Kidney (tissue), 14 donors: ENCODE measurements around the gene TOMM22. TPM values are rescaled to one million over a fixed set of nuclear protein-coding genes. Genes with fewer than 3 reads are reported as not detected.

Experiments
- DNase-seq, 5 donors: peaks; one replicate each; pipeline ENCODE4 v3.0.0-alpha.2; 2013 to 2020
- FAIRE-seq: peaks from 2 replicates; lab custom pipeline; 2012; peaks lifted over from hg19 to GRCh38; lab: Jason Lieb, UNC
- H3K27ac ChIP-seq, 2 donors: one replicate each; pipeline ENCODE4 v1.7.0; 2013; ENCODE audit warnings: low read depth in 2 of 2, low read length in 2 of 2, inconsistent platforms in 1 of 2
- H3K27me3 ChIP-seq: one replicate; pipeline ENCODE4 v1.7.1; 2013; ENCODE audit warnings: low read length, inconsistent platforms; ENCODE audit not compliant: control insufficient read depth, insufficient read depth
- H3K36me3 ChIP-seq, 3 donors: one replicate each; pipeline versions ENCODE4 v1.7.0 to v1.7.1; 2013; ENCODE audit warnings: low read length in 3 of 3, control low read depth in 1 of 3, inconsistent platforms in 1 of 3; ENCODE audit not compliant: insufficient read depth in 3 of 3, control insufficient read depth in 2 of 3
- H3K4me1 ChIP-seq, 3 donors: one replicate each; pipeline versions ENCODE4 v1.7.0 to v1.7.1; 2013; ENCODE audit warnings: low read length in 3 of 3, inconsistent platforms in 1 of 3, low read depth in 1 of 3; ENCODE audit not compliant: control insufficient read depth in 2 of 3, insufficient read depth in 2 of 3
- H3K4me3 ChIP-seq, 3 donors: one replicate each; pipeline versions ENCODE4 v1.7.0 to v1.8.1; 2013; ENCODE audit warnings: low read length in 3 of 3, control low read depth in 1 of 3, inconsistent platforms in 1 of 3
- H3K9ac ChIP-seq, 3 donors: one replicate each; pipeline versions ENCODE4 v1.7.0 to v1.7.1; 2013; ENCODE audit warnings: low read length in 3 of 3, control low read depth in 1 of 3, inconsistent platforms in 1 of 3
- H3K9me3 ChIP-seq, 3 donors: one replicate each; pipeline versions ENCODE4 v1.7.0 to v1.7.1; 2013; ENCODE audit warnings: low read length in 3 of 3, control low read depth in 1 of 3, inconsistent platforms in 1 of 3; ENCODE audit not compliant: control insufficient read depth in 2 of 3, insufficient read depth in 1 of 3
- intact Hi-C: fragments of 100-400 bp; cut with DNase I; formaldehyde crosslinking; loops from one replicate; pipeline ENCODE4 v1.11.1; 2022
- polyA plus RNA-seq: library from polyadenylated mRNA; stranded (reverse); fragments of 350-450 nt; fragmentation: Illumina TruSeq; extraction: RNeasy Lipid Tissue Mini Kit (QIAGEN cat#74804); gene quantifications from one replicate; pipeline ENCODE4 v1.2.3, GENCODE V29; 2014; ENCODE audit warnings: low read depth, low replicate concordance; ENCODE audit not compliant: insufficient read depth
- total RNA-seq: library from RNA; stranded (reverse); fragmentation: NEBNext Ultra II Directional; extraction: Animal tissue kit (Norgen Biotek cat#: 25700); gene quantifications from one replicate; pipeline ENCODE4 v1.2.1, GENCODE V29; 2021
- TF ChIP-seq, protein P1 (sequence below): IDR thresholded peaks from 3 replicates; pipeline ENCODE4 v1.5.1; 2012; ENCODE audit warnings: mild to moderate bottlenecking, moderate library complexity, borderline replicate concordance; ENCODE audit not compliant: insufficient read depth; ENCODE audit errors: extremely low read depth
- donor health status: control.
- donor health status: control.
- donor health status: control.
- donor health status: control.
- donor health status: control.
- donor health status: DM: yes; HTN: yes; CAD: no.
- donor health status: Normal renal cell carcinoma (clear cell type).

TOMM22 gene
- total and polyA plus RNA-seq, 2 donors from 2014 or later, result 55.0 to 103 TPM

- Histone ChIP-seq H3K36me3 (peaks cover 15 to 69% (median 52%) of the 10 kb centered on the region in 3 donors), H3K9ac (no peak overlapping the region), H3K27me3 (no peaks in the 10 kb centered on the region), H3K4me1 (peaks cover 0 to 6% (median 0%) of the 10 kb centered on the region in 3 donors), H3K9me3 (no peaks in the 10 kb centered on the region), H3K4me3 (no peak overlapping the region), H3K27ac (no peak overlapping the region)
- FAIRE-seq, result no peak
- DNase-seq, result peak in 1 of 5 donors; percentile 25
- intact Hi-C loops, result no loop called here
- TF ChIP-seq, protein P1, sequence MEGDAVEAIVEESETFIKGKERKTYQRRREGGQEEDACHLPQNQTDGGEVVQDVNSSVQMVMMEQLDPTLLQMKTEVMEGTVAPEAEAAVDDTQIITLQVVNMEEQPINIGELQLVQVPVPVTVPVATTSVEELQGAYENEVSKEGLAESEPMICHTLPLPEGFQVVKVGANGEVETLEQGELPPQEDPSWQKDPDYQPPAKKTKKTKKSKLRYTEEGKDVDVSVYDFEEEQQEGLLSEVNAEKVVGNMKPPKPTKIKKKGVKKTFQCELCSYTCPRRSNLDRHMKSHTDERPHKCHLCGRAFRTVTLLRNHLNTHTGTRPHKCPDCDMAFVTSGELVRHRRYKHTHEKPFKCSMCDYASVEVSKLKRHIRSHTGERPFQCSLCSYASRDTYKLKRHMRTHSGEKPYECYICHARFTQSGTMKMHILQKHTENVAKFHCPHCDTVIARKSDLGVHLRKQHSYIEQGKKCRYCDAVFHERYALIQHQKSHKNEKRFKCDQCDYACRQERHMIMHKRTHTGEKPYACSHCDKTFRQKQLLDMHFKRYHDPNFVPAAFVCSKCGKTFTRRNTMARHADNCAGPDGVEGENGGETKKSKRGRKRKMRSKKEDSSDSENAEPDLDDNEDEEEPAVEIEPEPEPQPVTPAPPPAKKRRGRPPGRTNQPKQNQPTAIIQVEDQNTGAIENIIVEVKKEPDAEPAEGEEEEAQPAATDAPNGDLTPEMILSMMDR, result no peak
Measured at GRCh38 chr22:38724176-38724575, 42.4 kb downstream of the TOMM22 start.

- peaks cover 15 to 77% (median 59%) of the 10 kb centered on the region in 3 donors for H3K36me3 ChIP-seq
- H3K9ac ChIP-seq, result no peak overlapping the region
- no peak overlapping the region for H3K27ac ChIP-seq
- peaks cover 0 to 6% (median 0%) of the 10 kb centered on the region in 3 donors for H3K4me1 ChIP-seq
- DNase-seq (no peak), FAIRE-seq (no peak)
- intact Hi-C loops, result no loop called here
- TF ChIP-seq, protein P1, result peak; percentile 11
- H3K4me3 ChIP-seq, result no peak overlapping the region
- no peaks in the 10 kb centered on the region for H3K9me3 ChIP-seq
- H3K27me3 ChIP-seq, result no peaks in the 10 kb centered on the region
Measured at GRCh38 chr22:38724926-38725571, 43.3 kb downstream of the TOMM22 start.

- H3K4me1 ChIP-seq, result peaks cover 0 to 6% (median 0%) of the 10 kb centered on the region in 3 donors
- DNase-seq (peak in 2 of 5 donors; percentile 22 to 44), FAIRE-seq (no peak)
- no peaks in the 10 kb centered on the region for H3K27me3 ChIP-seq
- TF ChIP-seq, protein P1, result no peak
- peaks cover 15 to 76% (median 63%) of the 10 kb centered on the region in 3 donors for H3K36me3 ChIP-seq
- H3K9ac ChIP-seq, result no peak overlapping the region
- no peak overlapping the region for H3K27ac ChIP-seq
- intact Hi-C loops, result no loop called here
- H3K9me3 ChIP-seq, result no peaks in the 10 kb centered on the region
- no peak overlapping the region for H3K4me3 ChIP-seq
Measured at GRCh38 chr22:38725900-38726655, 44.3 kb downstream of the TOMM22 start.
